NCI-H2227 treated with DMSO at 0.1 percent for 48 hours (cell line): Measurements from ENCODE around the gene GARNL3.
A peak's percentile ranks its signal among the peaks of the same experiment; 100 is the strongest.

Experiments
- DNase-seq: peaks from one replicate; lab custom pipeline; 2025; lab: John Stamatoyannopoulos, UW

GARNL3 gene

GRCh38 chr9:127237801-127238200, 26.8 kb upstream of the GARNL3 start:
- no peak for DNase-seq

GRCh38 chr9:127241354-127241753, 23.2 kb upstream of the GARNL3 start:
- no peak for DNase-seq

- peak; percentile 87 for DNase-seq
These were observed 19.7 kb upstream of the GARNL3 start for GRCh38 chr9:127244609-127245601.

- DNase-seq = no peak
These were observed 18.9 kb upstream of the GARNL3 start for GRCh38 chr9:127245637-127246164.

- no peak for DNase-seq
These were observed 16.3 kb upstream of the GARNL3 start for GRCh38 chr9:127248241-127248640.

- DNase-seq = no peak
These were observed 14.7 kb upstream of the GARNL3 start for GRCh38 chr9:127249877-127250276.

GRCh38 chr9:127250896-127251391, 13.6 kb upstream of the GARNL3 start:
- no peak for DNase-seq

- DNase-seq = no peak
These were observed 11.9 kb upstream of the GARNL3 start for GRCh38 chr9:127252410-127253318.

- DNase-seq = no peak
These were observed 11.1 kb upstream of the GARNL3 start for GRCh38 chr9:127253446-127253845.

- no peak for DNase-seq
These were observed 8.9 kb upstream of the GARNL3 start for GRCh38 chr9:127255692-127256091.

GRCh38 chr9:127256324-127256723, 8.2 kb upstream of the GARNL3 start:
- no peak for DNase-seq

- DNase-seq = no peak
These were observed 5.7 kb upstream of the GARNL3 start for GRCh38 chr9:127258606-127259471.

- no peak for DNase-seq
These were observed 2.0 kb upstream of the GARNL3 start for GRCh38 chr9:127262602-127263001.

GRCh38 chr9:127263237-127263636, 1.3 kb upstream of the GARNL3 start:
- DNase-seq = no peak

GRCh38 chr9:127263664-127264063, 910 bp upstream of the GARNL3 start:
- DNase-seq = no peak

GRCh38 chr9:127267793-127268525, 3.4 kb downstream of the GARNL3 start:
- DNase-seq = no peak

GRCh38 chr9:127269449-127269848, 4.9 kb downstream of the GARNL3 start:
- DNase-seq = no peak

- DNase-seq = peak; percentile 91
These were observed 8.8 kb downstream of the GARNL3 start for GRCh38 chr9:127273326-127273725.

- DNase-seq = no peak
These were observed 12.5 kb downstream of the GARNL3 start for GRCh38 chr9:127277099-127277498.

- DNase-seq = no peak
These were observed 13.2 kb downstream of the GARNL3 start for GRCh38 chr9:127277770-127278169.

GRCh38 chr9:127278372-127278771, 13.8 kb downstream of the GARNL3 start:
- no peak for DNase-seq
